ENCODE measurements around the gene MGAT3. TPM values are rescaled to one million over a fixed set of nuclear protein-coding genes. Genes with fewer than 3 reads are reported as not detected.

MGAT3 gene
- total and polyA plus RNA-seq, 9 of the 15 experiments (the other 6 are each of a cell fraction or from before 2014, with no cell fraction given): 0.10 to 11.5 (median 4.6) TPM

DNA sequence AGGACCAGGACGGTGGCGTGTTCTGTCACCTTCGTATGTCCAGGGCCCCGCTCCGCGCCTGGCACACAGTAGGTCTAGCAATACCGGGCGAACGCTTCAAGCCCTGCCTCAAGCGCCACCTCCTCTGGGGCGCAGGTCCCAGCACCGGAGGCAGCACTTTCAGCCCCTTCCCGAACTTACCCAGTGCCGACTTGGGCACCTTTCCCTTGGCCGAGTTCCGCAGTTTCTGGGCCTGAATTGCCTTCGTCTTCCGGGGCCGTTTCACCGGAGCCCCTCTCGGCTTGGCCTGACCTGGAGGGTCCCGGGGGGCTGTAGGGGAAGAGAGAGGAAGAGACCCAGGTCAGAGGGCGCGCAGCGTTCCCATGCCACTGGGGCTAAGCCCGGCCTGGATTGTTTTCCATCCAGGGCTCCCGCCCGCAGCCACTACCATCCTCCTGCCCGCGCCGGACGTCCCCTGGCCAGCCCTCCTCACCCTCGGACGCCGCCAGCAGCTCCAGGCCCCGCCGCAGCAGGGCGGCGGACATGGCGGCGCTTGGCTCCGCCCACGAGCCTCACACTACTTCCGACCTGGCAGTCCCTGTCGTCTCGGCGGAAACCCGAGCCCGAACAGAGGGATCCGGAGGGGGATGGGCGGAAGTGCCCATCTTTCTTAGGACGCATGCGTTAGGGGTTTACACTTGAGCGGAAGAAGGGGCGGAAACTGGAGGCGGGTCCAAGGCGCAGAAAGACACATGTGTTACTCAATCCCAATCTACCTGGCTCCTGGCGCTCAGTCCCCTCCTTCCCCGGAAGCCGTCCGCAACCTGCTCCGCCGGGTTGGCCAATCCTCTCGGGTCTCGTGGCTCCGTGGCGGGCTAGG lies 75.6 kb downstream of the MGAT3 start, which contains the start of gene RPS19BP1 (continued):
- TF ChIP-seq ZNF12 (CRISPR knock-in tag; IDR thresholded peaks at IDR 0.05): no peak
- TF ChIP-seq TFAM (CRISPR knock-in tag; conservative IDR thresholded peaks at IDR 0.05): no peak
- no peak for TF ChIP-seq PTBP1 (IDR thresholded peaks at IDR 0.05; ENCODE audit: low read depth, low read length)
- TF ChIP-seq TARDBP (IDR thresholded peaks at IDR 0.05): no peak
- no peak for TF ChIP-seq CCNT2 (IDR thresholded peaks at IDR 0.05; ENCODE audit: borderline replicate concordance, extremely low read depth, insufficient read length, low read depth, low read length)
- TF ChIP-seq EP400 (IDR thresholded peaks at IDR 0.05): peak; percentile 72; the same call in 1 of the 2 replicates
- TF ChIP-seq, protein P1, sequence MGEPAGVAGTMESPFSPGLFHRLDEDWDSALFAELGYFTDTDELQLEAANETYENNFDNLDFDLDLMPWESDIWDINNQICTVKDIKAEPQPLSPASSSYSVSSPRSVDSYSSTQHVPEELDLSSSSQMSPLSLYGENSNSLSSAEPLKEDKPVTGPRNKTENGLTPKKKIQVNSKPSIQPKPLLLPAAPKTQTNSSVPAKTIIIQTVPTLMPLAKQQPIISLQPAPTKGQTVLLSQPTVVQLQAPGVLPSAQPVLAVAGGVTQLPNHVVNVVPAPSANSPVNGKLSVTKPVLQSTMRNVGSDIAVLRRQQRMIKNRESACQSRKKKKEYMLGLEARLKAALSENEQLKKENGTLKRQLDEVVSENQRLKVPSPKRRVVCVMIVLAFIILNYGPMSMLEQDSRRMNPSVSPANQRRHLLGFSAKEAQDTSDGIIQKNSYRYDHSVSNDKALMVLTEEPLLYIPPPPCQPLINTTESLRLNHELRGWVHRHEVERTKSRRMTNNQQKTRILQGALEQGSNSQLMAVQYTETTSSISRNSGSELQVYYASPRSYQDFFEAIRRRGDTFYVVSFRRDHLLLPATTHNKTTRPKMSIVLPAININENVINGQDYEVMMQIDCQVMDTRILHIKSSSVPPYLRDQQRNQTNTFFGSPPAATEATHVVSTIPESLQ (CRISPR knock-in tag; IDR thresholded peaks at IDR 0.05): no peak
- no peak for TF ChIP-seq ZBTB33 (CRISPR knock-in tag; IDR thresholded peaks at IDR 0.05)
- no peak for TF ChIP-seq SNRNP70 (optimal IDR thresholded peaks at IDR 0.05; ENCODE audit: low read depth, low read length)
- TF ChIP-seq RAD51 (IDR thresholded peaks at IDR 0.05; ENCODE audit: borderline replicate concordance, low read depth): no peak; the same call in 1 of the 2 replicates
- TF ChIP-seq CAMTA2 (CRISPR knock-in tag; conservative IDR thresholded peaks at IDR 0.05): no peak
- no peak; the same call in 1 of the 2 replicates for TF ChIP-seq TEAD4 (IDR thresholded peaks at IDR 0.05; ENCODE audit: low read length)
- no peak for TF ChIP-seq TEAD4 (CRISPR knock-in tag; IDR thresholded peaks at IDR 0.05; ENCODE audit: borderline replicate concordance)
- no peak for TF ChIP-seq ZNF507 (tag; conservative IDR thresholded peaks at IDR 0.05)
- no peak for TF ChIP-seq RBM39 (optimal IDR thresholded peaks at IDR 0.05; ENCODE audit: low read depth, low read length)
- no peak for TF ChIP-seq ZNF143 (CRISPR knock-in tag; IDR thresholded peaks at IDR 0.05)
- no peak for TF ChIP-seq ZNF133 (CRISPR knock-in tag; IDR thresholded peaks at IDR 0.05)
- TF ChIP-seq HNRNPH1 (optimal IDR thresholded peaks at IDR 0.05; ENCODE audit: low read depth, low read length): no peak
- TF ChIP-seq, protein P2, sequence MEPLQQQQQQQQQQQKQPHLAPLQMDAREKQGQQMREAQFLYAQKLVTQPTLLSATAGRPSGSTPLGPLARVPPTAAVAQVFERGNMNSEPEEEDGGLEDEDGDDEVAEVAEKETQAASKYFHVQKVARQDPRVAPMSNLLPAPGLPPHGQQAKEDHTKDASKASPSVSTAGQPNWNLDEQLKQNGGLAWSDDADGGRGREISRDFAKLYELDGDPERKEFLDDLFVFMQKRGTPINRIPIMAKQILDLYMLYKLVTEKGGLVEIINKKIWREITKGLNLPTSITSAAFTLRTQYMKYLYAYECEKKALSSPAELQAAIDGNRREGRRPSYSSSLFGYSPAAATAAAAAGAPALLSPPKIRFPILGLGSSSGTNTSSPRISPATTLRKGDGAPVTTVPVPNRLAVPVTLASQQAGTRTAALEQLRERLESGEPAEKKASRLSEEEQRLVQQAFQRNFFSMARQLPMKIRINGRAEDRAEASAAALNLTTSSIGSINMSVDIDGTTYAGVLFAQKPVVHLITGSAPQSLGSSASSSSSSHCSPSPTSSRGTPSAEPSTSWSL (CRISPR knock-in tag; IDR thresholded peaks at IDR 0.05; ENCODE audit: borderline replicate concordance): no peak
